ENCODE results near the gene PGGT1B.

The PGGT1B gene
- total RNA-seq: 24.0 to 44.0 reads per million in 2 donors

GRCh38 chr5:115262321-115263077 lies at the start of gene PGGT1B:
Gene PGGT1B (minus strand): TSS chr5:115262877. CDS start chr5:115262851, 26 bp downstream.
- DNase-seq: peak; percentile 36 to 87 (median 56)

GRCh38 chr5:115309751-115310370 lies 47.2 kb upstream of the PGGT1B start:
- DNase-seq: peak in 2 of 5 experiments; percentile 14 to 35

GRCh38 chr5:115308815-115309214 lies 46.1 kb upstream of the PGGT1B start:
- no peak for DNase-seq

GRCh38 chr5:115306011-115306536 lies 43.4 kb upstream of the PGGT1B start:
- DNase-seq: no peak

- DNase-seq: no peak
Observed at GRCh38 chr5:115304496-115304895, 41.8 kb upstream of the PGGT1B start.

- DNase-seq: no peak
Observed at GRCh38 chr5:115298811-115299210, 36.1 kb upstream of the PGGT1B start.

- DNase-seq: no peak
Observed at GRCh38 chr5:115297031-115297430, 34.4 kb upstream of the PGGT1B start.

- DNase-seq: peak; percentile 59 to 78 (median 64)
Observed at GRCh38 chr5:115296124-115297022, 33.7 kb upstream of the PGGT1B start, which contains the start of gene CCDC112. Gene CCDC112 (minus strand): TSS chr5:115296654. CDS start chr5:115296543, 111 bp downstream.

GRCh38 chr5:115295777-115296123 lies 33.1 kb upstream of the PGGT1B start:
- DNase-seq: no peak

- no peak for DNase-seq
Observed at GRCh38 chr5:115291397-115291796, 28.7 kb upstream of the PGGT1B start.

- no peak for DNase-seq
Observed at GRCh38 chr5:115289104-115289503, 26.4 kb upstream of the PGGT1B start.

- DNase-seq: no peak
Observed at GRCh38 chr5:115284021-115284420, 21.3 kb upstream of the PGGT1B start.

GRCh38 chr5:115282131-115282530 lies 19.5 kb upstream of the PGGT1B start:
- no peak for DNase-seq

- DNase-seq: no peak
Observed at GRCh38 chr5:115274584-115274983, 11.9 kb upstream of the PGGT1B start.

GRCh38 chr5:115272297-115272958 lies 9.8 kb upstream of the PGGT1B start:
- DNase-seq: no peak

GRCh38 chr5:115271295-115272050 lies 8.8 kb upstream of the PGGT1B start:
- no peak for DNase-seq

- no peak for DNase-seq
Observed at GRCh38 chr5:115267617-115268016, 4.9 kb upstream of the PGGT1B start.

GRCh38 chr5:115265220-115265619 lies 2.5 kb upstream of the PGGT1B start:
- DNase-seq: no peak

GRCh38 chr5:115264786-115265185 lies 2.1 kb upstream of the PGGT1B start:
- no peak for DNase-seq

GRCh38 chr5:115263078-115263380 lies 352 bp upstream of the PGGT1B start:
- DNase-seq: no peak

- DNase-seq: peak in 1 of 5 experiments; percentile 29
Observed at GRCh38 chr5:115262011-115262320, 711 bp downstream of the PGGT1B start.

- DNase-seq: no peak
Observed at GRCh38 chr5:115260248-115260647, 2.4 kb downstream of the PGGT1B start.

All from T-helper 2 cell (primary cell).